Tibial nerve (tissue), 4 donors: ENCODE results near the gene ITIH3. TPM values are rescaled to one million over a fixed set of nuclear protein-coding genes. Genes with fewer than 3 reads are reported as not detected.

Experiments
- DNase-seq, 2 donors: peaks; one replicate each; pipeline ENCODE4 v3.0.0-alpha.2; 2019; ENCODE audit warnings: low spot score in 2 of 2
- H3K27ac ChIP-seq, 4 donors: fragments of 200-600 bp; sonication (generic) in 3 of 4; one replicate each; pipeline ENCODE4 v1.5.1; 2017 to 2019; ENCODE audit warnings: mild to moderate bottlenecking in 1 of 4
- H3K27me3 ChIP-seq, 2 donors: fragments of 200-600 bp; sonication (generic) in 1 of 2; one replicate each; pipeline versions ENCODE4 v1.5.1 to v1.6.0; 2017 to 2019
- H3K36me3 ChIP-seq, 3 donors: fragments of 200-600 bp; sonication (generic); one replicate each; pipeline ENCODE4 v1.5.1; 2018 to 2019
- H3K4me1 ChIP-seq, 4 donors: fragments of 200-600 bp; sonication (generic) in 3 of 4; one replicate each; pipeline ENCODE4 v1.5.1; 2017 to 2019
- H3K4me3 ChIP-seq, 4 donors: fragments of 200-600 bp; sonication (generic) in 3 of 4; one replicate each; pipeline ENCODE4 v1.5.1; 2017 to 2019; ENCODE audit warnings: mild to moderate bottlenecking in 1 of 4, moderate library complexity in 1 of 4
- H3K9me3 ChIP-seq, 4 donors: fragments of 200-600 bp; sonication (generic) in 3 of 4; one replicate each; pipeline ENCODE4 v1.5.1; 2017 to 2019
- EP300 ChIP-seq, 2 donors: sonication (generic); formaldehyde crosslinking; IDR thresholded peaks; one replicate each; pipeline ENCODE4 v1.6.1; 2017; ENCODE audit warnings: antibody characterized with exemption in 2 of 2, mild to moderate bottlenecking in 1 of 2
- POLR2A ChIP-seq, 2 donors: fragments of 450-650 bp; IDR thresholded peaks; one replicate each; pipeline ENCODE4 v1.6.1; 2017; ENCODE audit warnings: antibody characterized with exemption in 2 of 2, mild to moderate bottlenecking in 2 of 2, moderate library complexity in 2 of 2
- WGBS, 2 donors: methylation state at CpG; one replicate each; pipeline ENCODE4 v1.1.5; 2018; 5-methylcytosine and 5-hydroxymethylcytosine counted together
- total RNA-seq, 4 donors: library from RNA; depleted of rRNA; stranded (reverse); fragments of >200 nt; gene quantifications; one replicate each; pipeline ENCODE4 v1.1.0, GENCODE V29; 2016
- TF ChIP-seq, protein P1 (sequence below), 5 experiments: fragments of 200-600 bp in 3 of 5; fragments of 450-650 bp in 2 of 5; sonication (generic) in 3 of 5; IDR thresholded peaks; one replicate each; pipeline ENCODE4 v1.5.1; 2016 to 2019; ENCODE audit warnings: antibody characterized with exemption in 5 of 5, mild to moderate bottlenecking in 3 of 5, moderate library complexity in 2 of 5

Gene ITIH3
- total RNA-seq, 4 donors from 2014 or later: 9.4 to 29.6 (median 20.1) TPM

DNA sequence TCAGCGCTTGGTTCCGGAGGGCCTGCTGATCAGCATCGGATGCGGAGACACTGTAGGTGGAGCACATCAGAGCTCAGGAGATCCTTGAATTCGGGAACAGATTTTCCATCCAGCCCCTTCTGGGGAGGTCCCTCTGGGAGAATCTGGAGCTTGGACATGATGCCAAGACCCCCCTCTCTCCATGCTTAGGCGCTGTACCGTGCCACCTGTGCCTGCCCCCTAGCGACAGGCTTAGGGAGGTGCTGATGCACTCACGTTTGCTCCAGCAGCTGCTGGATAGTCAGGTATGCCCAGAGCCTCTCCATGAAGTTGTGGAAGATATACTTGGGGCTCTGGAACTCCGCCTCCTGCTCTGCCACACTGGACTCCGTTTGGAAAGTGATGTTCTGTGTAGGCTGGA is 26.1 kb downstream of the ITIH3 start:
- H3K4me1 ChIP-seq: no peaks in the 10 kb centered on the region
- TF ChIP-seq, protein P1, sequence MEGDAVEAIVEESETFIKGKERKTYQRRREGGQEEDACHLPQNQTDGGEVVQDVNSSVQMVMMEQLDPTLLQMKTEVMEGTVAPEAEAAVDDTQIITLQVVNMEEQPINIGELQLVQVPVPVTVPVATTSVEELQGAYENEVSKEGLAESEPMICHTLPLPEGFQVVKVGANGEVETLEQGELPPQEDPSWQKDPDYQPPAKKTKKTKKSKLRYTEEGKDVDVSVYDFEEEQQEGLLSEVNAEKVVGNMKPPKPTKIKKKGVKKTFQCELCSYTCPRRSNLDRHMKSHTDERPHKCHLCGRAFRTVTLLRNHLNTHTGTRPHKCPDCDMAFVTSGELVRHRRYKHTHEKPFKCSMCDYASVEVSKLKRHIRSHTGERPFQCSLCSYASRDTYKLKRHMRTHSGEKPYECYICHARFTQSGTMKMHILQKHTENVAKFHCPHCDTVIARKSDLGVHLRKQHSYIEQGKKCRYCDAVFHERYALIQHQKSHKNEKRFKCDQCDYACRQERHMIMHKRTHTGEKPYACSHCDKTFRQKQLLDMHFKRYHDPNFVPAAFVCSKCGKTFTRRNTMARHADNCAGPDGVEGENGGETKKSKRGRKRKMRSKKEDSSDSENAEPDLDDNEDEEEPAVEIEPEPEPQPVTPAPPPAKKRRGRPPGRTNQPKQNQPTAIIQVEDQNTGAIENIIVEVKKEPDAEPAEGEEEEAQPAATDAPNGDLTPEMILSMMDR (IDR thresholded peaks at IDR 0.05): peak; percentile 23 to 39 (median 28)
- no peak for TF ChIP-seq EP300 (IDR thresholded peaks at IDR 0.05)
- TF ChIP-seq POLR2A (IDR thresholded peaks at IDR 0.05): no peak
- DNase-seq: no peak
- H3K36me3 ChIP-seq: peaks cover 0 to 81% (median 0%) of the 10 kb centered on the region in 3 donors
- H3K27me3 ChIP-seq: no peaks in the 10 kb centered on the region
- H3K9me3 ChIP-seq: no peaks in the 10 kb centered on the region
- no peak overlapping the region for H3K27ac ChIP-seq
- H3K4me3 ChIP-seq: no peak overlapping the region
- WGBS, 2 donors: 54 to 55% methylated on average over 11 of the region's 11 CpGs

DNA sequence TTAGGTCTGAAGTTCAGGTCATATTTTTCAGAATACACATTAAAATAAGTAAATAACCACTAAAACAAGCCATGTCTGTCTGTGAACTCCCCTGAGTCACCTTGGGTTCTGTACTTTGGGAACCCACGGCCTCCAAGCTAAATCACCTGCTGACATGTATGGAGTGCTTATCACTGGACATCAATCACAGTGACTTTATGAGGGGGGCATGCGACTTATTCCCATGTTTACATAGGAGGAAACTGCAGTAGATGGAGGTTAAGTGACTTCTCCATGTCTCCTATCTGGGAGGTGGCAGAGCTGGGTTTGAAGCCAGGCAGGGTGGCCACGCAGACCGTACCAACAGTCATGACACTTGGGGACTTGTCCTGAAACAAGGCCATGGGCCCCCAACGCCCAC is 27.8 kb downstream of the ITIH3 start:
- Histone ChIP-seq H3K4me1 (no peaks in the 10 kb centered on the region), H3K9me3 (no peaks in the 10 kb centered on the region), H3K36me3 (peaks cover 0 to 89% (median 0%) of the 10 kb centered on the region in 3 donors), H3K27ac (no peak overlapping the region), H3K4me3 (no peak overlapping the region), H3K27me3 (no peaks in the 10 kb centered on the region)
- DNase-seq: no peak
- TF ChIP-seq POLR2A (IDR thresholded peaks at IDR 0.05) (no peak), EP300 (IDR thresholded peaks at IDR 0.05) (no peak)
- TF ChIP-seq, protein P1 (IDR thresholded peaks at IDR 0.05): no peak
- WGBS, 2 donors: 76 to 80% methylated on average over 5 of the region's 5 CpGs

DNA sequence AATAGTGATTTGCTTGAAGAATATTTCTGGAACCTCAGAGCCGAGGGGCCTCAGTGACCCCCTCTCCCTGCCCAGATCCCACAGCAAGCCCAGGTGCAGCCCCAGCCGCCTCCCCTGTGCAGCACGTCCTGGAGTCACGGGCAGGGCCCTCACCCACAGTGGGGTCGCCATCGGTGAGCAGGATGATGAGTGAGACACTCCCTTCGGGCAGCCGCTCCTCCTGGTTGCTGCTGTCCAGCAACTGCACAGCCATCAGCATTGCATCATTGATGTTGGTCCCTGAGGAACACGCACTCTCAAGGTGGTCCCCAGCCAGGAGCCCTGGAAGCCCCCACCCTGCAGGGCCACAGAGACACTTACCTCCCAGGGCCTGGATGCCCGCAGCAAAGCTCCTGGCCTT is 29.4 kb downstream of the ITIH3 start:
- Histone ChIP-seq H3K27ac (no peak overlapping the region), H3K9me3 (no peaks in the 10 kb centered on the region), H3K36me3 (peaks cover 0 to 83% (median 0%) of the 10 kb centered on the region in 3 donors), H3K4me3 (no peak overlapping the region), H3K27me3 (no peaks in the 10 kb centered on the region), H3K4me1 (no peaks in the 10 kb centered on the region)
- WGBS, 2 donors: 91 to 97% methylated on average over 6 to 10 of the region's 10 CpGs
- TF ChIP-seq EP300 (IDR thresholded peaks at IDR 0.05) (no peak), POLR2A (IDR thresholded peaks at IDR 0.05) (no peak)
- TF ChIP-seq, protein P1 (IDR thresholded peaks at IDR 0.05): no peak
- no peak for DNase-seq

DNA sequence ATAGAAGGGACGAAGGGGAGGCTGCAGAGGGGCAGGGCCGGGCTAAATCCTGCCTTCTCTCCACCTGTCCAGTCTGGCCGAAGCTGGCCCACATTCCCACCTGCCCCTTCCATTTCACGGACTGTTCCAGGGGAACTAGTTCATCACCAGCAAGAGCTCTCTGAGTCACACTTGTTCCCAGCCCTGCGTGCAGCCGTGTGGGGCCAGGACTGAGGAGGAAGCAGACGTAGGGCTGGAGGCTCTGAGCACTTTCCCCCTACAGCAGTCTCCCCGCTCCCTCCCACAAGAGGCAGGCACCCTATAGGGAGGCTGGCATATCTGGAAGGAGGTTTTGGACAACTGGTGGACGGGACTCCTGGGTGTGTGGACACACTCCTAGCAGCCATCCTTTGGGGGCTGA is 32.8 kb downstream of the ITIH3 start:
- 65 to 70% methylated on average over 9 of the region's 9 CpGs for WGBS, 2 donors
- H3K27ac ChIP-seq: no peak overlapping the region
- peaks cover 0 to 15% (median 2%) of the 10 kb centered on the region in 4 donors for H3K4me1 ChIP-seq
- H3K27me3 ChIP-seq: no peaks in the 10 kb centered on the region
- DNase-seq: no peak
- no peak overlapping the region for H3K4me3 ChIP-seq
- TF ChIP-seq, protein P1 (IDR thresholded peaks at IDR 0.05): no peak
- TF ChIP-seq EP300 (IDR thresholded peaks at IDR 0.05): no peak
- TF ChIP-seq POLR2A (IDR thresholded peaks at IDR 0.05): no peak
- no peaks in the 10 kb centered on the region for H3K9me3 ChIP-seq
- peaks cover 0 to 63% (median 0%) of the 10 kb centered on the region in 3 donors for H3K36me3 ChIP-seq

DNA sequence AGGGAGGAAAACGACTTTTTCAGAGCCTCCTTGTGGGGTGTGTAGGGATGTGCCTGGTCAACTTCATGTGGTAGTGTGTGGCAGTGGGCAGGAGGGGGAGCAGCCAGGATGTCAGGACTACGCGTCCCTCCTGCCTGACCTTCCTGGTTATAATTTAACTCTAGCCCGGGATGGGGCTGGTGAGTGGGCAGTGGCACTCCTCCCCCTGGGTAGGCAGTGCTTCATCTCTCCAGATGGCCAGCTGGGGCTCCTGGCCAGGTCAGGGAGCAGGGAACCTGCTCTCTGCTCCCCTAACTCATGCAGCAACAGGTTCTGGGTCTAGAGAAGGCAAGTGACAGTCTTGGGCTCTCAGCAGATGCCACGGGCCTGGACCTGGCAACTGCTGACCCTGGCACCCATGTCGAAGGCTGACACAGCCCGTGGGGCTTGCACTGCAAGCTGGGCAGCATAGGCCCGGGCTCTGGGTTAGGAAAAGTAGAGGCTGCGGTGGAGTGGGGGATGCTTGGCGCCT is 33.3 kb downstream of the ITIH3 start:
- TF ChIP-seq EP300 (IDR thresholded peaks at IDR 0.05): no peak
- TF ChIP-seq POLR2A (IDR thresholded peaks at IDR 0.05): no peak
- TF ChIP-seq, protein P1 (IDR thresholded peaks at IDR 0.05): no peak
- 71 to 72% methylated on average over 9 to 10 of the region's 10 CpGs for WGBS, 2 donors
- no peak overlapping the region for H3K4me3 ChIP-seq
- H3K9me3 ChIP-seq: no peaks in the 10 kb centered on the region
- DNase-seq: no peak
- H3K4me1 ChIP-seq: peaks cover 0 to 15% (median 2%) of the 10 kb centered on the region in 4 donors
- peaks cover 0 to 63% (median 0%) of the 10 kb centered on the region in 3 donors for H3K36me3 ChIP-seq
- H3K27ac ChIP-seq: no peak overlapping the region
- H3K27me3 ChIP-seq: no peaks in the 10 kb centered on the region
